SK-N-MC (cell line): ENCODE measurements around the gene DIP2C.

Experiments
- EZH2 ChIP-seq: fragments of 200-600 bp; sonication (generic); IDR thresholded peaks from one replicate; pipeline ENCODE4 v1.6.1; 2017; ENCODE audit warnings: antibody characterized with exemption
- FOXP2 ChIP-seq: optimal IDR thresholded peaks from 2 replicates; pipeline ENCODE3; 2011; ENCODE audit warnings: mild to moderate bottlenecking, moderate library complexity; ENCODE audit not compliant: insufficient read depth; ENCODE audit errors: extremely low read length, control extremely low read depth
- POLR2AphosphoS5 ChIP-seq: IDR thresholded peaks from 2 replicates; pipeline ENCODE4 v1.6.1; 2012; ENCODE audit warnings: mild to moderate bottlenecking, low read depth, low read length, borderline replicate concordance

DNA sequence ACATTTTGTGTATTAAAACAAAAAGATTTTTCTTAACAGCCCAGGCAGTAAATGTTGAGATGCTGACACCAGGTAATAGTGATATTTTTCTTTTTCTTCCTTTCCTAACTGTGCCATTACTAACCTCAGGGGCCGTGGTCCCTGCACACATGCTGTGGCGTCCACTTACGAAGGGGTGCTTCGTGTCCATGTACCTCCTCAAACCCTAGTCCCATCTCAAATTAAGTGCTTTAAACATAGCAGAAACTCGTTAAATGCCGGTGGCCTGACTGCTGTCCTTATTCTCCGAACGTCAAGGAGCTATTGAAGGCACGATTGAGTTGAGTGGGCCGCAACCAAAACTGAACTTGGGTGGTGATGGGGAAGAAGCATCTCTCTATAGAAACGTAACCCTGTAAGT is 421.8 kb downstream of the DIP2C start:
- TF ChIP-seq POLR2AphosphoS5 = no peak
- no peak for TF ChIP-seq EZH2
- TF ChIP-seq FOXP2 = no peak
